DMS153 (cell line): ENCODE results near the gene ESF1.
"Not testable (repeated sequence)": the region's sequence is repeated elsewhere in the genome, so short reads cannot be mapped to it uniquely, and the experiment has no call there.

ENCODE experiments used
- DNase-seq: peaks from one replicate; lab custom pipeline; 2025; lab: John Stamatoyannopoulos, UW

Gene ESF1

DNA sequence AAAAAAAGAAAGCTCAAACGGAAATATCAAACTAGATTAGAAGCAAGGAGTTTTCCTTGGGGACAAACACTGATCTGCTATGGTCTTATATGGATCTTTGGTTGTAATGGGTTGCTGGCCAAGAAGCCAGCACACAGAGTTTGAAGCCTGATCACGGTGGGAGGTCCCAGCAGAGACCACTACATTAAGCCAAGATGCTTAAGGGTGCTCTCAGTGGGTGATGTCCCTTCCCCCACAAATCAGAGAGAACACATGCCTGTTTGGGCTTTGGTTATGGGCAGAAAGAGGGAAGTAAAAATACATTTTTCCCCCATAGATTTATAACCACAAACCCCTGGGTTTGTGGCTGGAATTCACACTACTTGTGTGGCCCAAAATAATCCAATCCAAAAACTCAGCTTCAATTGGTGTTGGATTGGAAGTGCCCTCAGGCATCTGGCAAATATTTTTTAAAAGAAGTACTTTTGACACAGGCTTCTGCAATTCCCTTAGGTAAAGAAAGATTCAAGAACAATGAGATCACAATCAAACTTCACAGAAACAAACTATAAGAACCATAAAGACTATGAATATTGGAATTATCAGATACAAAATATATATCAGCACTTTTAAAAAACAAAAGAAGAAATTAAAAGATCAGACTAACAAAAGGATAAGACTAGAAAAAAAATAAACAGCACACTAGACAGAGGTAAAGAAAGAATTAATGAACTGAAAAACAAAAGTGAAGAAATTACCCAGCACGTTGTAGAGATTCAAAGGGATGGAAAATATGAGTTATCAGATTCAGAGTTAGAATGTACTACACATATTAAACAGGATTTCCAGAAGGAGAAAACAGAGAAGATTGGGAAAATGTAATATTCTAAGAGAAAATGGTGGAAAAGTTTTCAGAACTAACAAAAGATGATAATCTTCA lies 44.7 kb downstream of the ESF1 start:
- DNase-seq, result no peak

DNA sequence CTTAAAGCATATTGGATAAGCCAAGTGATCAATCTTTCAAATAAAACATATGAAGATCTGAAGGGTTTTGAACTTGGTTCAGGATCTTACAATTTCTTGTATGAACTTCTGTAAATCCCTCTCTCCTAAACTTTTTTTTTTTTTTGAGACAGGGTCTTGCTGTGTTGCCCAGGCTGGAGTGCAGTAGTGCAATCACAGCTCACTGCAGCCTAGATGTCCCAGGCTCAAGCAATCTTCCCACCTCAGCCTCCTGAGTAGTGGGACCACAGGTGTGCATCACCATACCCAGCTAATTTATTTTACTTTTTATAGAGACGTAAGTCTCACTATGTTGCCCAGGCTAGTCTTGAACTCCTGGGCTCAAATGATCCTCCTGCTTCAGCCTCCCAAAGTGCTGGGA lies 46.5 kb downstream of the ESF1 start:
- not testable (repeated sequence) for DNase-seq

DNA sequence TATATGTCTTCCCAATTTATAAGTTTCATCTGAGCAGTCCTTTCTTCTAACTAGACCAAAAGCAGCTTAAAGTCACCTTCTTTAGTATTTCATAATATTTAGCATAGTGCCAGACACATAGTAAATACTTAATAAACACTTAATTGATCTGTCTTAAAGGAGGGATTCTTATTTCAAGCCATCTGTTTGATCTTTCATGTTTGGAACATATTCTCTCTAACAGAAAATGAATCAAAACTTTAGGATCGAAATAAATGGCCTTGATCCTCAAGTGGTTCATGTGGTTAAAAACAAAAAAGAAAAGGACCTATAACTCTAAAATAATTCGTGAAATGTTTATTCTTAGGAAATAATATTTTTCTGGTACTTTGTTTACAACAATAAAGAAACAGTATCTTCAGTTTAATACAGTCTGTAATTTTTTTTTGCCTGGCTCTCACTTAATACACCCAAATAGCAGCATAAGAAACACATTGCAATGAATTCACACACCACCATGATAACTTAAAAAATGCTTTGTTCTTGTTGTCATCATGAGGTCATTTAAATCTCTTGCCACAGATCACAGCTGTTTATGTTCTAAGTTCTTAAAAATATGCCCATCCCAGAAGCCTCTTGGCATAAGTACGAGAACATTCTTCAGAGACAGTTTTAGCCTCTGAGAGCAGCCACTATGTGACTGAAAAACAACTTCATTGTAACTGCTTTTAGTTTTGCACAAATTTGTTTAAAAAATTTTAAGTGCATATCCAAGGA lies 48.1 kb downstream of the ESF1 start:
- no peak for DNase-seq

GRCh38 chr20:13735826-13736225 lies 48.9 kb downstream of the ESF1 start:
- no peak for DNase-seq

DNA sequence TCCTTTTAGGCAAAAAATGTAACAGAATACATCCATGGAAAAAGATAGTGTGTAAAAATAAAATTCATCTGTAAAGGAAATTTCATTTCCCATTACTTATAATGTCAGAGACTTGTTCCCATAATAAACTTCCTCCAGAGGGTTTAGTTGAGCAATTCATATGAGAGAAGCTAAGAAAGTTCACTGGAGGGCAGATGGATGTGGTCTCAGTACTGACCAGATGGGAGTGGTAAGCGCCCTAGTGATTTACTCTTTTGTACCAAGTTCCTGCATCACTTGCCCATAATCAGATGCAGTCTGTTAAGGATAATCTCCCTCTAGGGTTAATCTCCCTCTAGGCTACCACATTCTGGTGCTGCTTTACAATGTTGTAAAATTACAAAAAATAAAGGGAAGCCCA lies 61.7 kb downstream of the ESF1 start:
- DNase-seq, result no peak

- no peak for DNase-seq
Measured at GRCh38 chr20:13718171-13718570, 66.5 kb downstream of the ESF1 start.

GRCh38 chr20:13717631-13718044 lies 67.1 kb downstream of the ESF1 start:
- DNase-seq, result no peak

DNA sequence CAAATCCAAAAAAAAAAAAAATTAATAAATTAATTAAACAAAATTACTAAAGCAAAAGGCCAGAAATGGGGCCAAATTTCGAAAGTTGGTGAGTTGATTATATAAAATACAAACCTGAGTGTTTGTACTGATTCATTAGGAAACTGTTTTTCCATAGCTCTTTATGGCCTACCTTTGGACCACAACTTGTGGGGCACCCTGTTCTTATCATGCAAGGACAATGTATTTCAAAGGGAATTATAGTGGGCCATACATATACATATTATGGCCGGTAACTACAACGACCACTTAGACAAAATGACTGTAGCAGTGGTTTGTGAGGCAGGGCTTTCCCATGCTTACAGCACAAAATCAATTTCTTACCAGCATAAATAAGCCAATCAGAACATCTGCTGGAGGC lies 69.5 kb downstream of the ESF1 start:
- DNase-seq, result no peak

GRCh38 chr20:13708234-13708633 lies 76.5 kb downstream of the ESF1 start:
- no peak for DNase-seq

DNA sequence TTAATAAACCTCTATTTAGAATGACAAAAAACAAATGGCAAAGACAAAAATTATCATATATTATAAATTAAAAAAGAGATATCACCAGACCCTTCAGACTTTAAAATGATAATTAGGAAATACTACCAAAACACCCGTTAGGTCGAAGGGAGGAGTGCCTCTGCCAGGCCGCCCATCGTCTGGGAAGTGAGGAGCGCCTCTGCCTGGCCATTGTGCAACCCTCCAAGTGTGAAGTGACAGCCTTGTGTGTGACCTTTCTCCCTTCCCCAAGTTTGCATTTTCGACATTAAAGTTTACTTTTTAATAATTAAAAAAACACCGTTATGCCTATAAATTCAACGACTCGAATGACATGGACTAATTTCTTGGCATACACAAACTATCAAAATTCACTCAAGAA lies 81.5 kb downstream of the ESF1 start:
- DNase-seq, result no peak

DNA sequence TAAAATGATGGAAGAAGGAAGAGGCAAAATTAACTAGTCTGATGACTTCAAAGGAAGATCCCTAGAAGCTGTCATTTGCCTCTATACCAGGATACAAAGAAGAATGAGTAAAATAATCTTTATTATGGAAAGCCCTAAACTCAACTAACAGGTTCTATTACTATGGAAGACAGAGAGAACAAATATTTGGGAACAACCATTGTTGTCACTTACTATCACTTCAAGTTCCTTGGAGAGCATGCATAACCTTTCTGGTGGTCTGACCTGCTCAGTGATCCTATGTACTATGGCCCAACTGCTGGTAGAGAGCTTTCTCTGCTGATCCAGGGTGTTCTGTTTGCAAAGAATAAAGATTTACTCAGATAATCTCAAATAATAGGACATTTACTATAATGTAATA lies 83.2 kb downstream of the ESF1 start:
- DNase-seq, result no peak

- DNase-seq, result no peak
Measured at GRCh38 chr20:13700761-13701160, 84.0 kb downstream of the ESF1 start.

GRCh38 chr20:13694420-13695150 lies 90.1 kb downstream of the ESF1 start:
- no peak for DNase-seq

DNA sequence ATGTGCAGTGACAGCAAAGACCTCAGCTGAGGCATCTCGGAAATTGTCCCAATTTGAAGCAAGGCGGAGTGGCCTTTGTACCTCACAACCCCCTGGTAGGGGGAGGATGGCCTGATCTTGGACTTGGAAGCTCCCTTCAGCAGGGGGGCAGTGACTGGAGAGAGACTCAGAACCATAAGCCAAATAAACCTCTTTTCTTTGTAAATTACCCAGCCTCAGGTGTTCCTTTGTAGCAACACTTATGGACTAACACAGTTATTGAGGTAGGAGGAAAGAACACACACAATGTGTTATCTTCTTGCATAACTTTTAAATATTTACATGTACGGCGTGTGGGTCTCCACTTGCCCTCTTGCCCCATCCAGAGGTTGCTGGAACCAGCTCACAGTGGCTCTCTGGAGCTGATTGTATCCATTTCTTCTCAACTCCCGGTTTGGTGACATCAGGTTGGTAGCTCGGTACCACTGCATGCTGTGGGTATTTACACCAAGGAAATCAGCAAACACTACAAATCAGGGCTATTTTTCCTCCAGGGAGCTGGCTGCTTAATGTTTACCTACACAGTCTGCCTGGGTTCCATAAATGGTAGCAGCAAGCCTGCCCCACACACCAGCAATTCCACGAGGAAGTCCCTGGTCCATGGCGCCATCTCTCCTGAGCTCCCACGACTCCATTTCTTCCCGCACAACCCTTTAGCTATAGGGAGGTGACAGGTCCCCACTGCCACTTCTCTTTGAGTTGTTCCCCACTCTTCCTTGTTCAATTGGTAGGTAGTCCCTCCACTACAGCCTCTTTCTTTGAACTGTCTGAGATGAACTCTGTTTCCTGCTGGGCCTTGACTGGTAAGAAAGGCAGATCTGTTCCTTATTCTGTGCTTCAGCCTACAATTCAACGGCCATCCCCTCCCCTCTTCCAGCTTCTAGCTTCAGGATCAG lies 91.7 kb downstream of the ESF1 start:
- no peak for DNase-seq

DNA sequence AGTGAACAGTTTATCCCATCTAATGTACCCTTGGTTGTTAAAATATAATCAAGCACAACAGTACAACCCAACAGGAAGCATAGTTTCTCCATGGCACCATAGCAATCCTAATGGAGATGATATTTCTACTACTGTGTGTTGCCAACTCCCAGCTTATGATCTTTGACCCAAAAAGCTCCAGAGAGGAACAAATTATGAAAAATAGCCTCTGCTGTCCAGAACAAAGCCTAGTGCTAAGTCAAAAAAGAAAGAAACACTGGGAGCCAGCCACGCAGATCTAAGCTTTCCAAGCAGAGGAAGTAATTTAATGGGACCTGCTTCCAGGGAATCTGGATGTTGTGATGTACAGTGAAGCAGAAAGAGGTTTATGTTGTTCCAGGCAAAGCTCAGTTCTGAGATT lies 93.8 kb downstream of the ESF1 start:
- DNase-seq, result no peak

DNA sequence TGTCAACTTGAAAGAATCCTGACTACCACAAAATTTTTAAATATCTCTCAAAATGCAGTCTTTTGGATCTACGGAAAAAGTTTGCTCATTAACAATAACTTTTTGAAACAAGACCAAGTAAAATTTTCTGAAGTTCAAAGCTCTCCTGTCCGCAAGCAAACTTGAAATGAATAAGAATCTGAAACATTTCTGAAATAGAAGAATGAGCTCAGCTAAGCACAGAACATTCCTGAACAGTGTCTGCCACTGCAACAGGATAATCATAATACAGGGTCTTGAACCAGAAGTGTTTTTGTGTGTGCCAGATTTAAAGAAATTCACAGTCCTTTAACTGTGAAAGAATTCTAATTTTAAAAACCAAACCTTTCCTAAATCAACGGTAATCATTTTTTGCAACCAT lies 96.9 kb downstream of the ESF1 start:
- DNase-seq, result no peak

DNA sequence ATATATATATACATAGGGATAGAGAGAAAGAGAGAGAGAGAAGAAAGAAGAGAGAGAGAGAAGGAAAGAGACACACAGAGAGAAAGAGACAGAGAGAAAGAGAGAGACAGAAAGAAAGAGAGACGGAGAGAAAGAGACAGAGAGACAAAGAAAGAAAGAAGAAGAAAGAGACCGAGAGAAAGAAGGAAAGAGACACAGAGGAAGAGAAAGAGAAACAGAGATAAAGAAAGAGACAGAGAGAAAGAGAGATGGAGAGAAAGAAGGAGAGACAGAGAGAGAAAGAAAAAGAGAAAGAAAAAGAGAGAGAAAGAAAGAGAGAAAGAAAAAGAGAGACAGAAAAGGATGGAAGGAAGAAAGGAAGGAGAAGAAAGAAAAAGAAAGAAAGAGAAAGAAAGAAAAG lies 99.1 kb downstream of the ESF1 start:
- DNase-seq, result no peak

DNA sequence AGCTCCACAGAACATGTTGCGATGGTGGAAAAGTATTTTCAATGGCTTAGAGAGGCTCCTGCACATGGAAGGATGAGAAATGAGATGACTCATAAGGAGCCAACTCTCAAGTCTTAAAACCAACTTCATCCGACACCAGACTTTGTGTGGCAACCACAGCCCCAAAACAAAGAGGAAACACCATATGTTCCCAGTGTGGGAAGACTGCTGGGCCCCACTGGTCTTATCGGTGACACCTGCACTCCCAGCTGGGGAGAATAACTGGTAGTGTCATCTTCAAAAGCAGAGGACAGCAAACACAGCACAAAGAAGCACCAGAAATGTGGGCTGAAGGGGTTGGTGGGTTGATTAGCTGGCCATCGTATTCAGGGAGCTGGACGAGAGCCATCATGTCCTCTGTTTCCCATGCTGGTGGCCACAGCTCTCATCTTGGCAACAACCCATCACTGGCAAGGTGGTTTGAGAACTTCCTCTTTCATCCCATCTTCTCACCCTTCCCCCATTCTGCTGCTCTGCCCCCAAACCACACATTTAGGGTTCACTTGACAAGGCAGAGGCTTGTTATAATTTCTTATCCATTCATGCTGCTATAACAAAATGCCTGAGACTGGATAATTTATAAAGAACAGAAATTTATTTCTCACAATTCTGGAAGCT lies 100.0 kb downstream of the ESF1 start:
- no peak for DNase-seq

GRCh38 chr20:13683833-13684232 lies 100.9 kb downstream of the ESF1 start:
- DNase-seq, result no peak

DNA sequence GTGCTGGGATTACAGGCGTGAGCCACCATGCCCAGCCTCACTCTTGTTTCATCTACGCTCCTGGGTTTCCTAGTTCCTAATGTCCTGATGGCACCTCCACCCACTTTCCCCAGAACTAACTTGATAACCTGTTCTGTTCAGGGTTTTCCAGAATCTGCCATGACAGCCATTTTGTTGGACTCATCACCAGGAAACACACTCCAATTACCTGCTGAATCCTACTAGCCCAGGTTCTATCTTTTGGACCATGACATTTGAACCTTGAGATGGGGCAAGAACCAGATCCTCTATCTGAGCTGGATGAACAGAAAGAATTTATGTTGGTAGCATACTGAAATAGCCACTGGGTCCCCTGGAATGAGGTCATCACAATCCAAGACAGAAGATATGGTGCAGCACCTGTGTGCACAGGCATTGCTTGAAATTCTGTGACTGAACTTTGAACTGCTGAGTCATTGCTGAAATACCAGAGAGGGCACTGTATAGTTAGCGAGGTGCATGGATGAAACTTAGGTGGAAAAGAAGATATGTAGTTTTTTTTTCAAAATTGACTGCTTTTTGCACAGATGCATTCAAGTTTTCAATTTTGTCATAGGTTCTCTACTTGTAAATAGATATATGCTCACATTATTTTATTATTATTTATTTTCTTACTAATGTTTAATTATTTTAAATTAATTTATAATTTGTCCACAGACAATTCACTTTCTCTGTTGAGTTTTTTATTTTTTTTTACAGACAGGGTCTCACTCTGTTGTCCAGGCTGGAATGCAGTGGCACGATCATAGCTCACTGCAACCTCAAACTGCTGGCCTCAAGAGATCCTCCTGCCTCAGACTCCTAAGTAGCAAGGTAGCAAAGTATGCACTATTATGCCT lies 103.2 kb downstream of the ESF1 start:
- DNase-seq, result no peak
